MCF 10A (cell line): ENCODE data around the gene VWF. TPM values are rescaled to one million over a fixed set of nuclear protein-coding genes. Genes with fewer than 3 reads are reported as not detected.

Experiments
- BruUV-seq: library from RNA; stranded (reverse); fragments of 400-500 nt; replicated peaks from 2 replicates; lab custom pipeline; 2021; lab: Mats Ljungman, UMichigan
- CTCF ChIA-PET: fragments of 300-600 bp; sonication (Branson Sonifier 250); formaldehyde crosslinking; extraction: SDS; loops from one replicate; lab custom pipeline; 2021; ENCODE audit warnings: antibody characterized with exemption, inconsistent platforms; lab: Yijun Ruan, JAX
- POLR2A ChIA-PET: fragments of 300-600, 350-650 bp; sonication (Branson Sonifier 250); formaldehyde crosslinking; extraction: SDS; loops from one replicate; lab custom pipeline; 2020; ENCODE audit warnings: antibody characterized with exemption, inconsistent platforms; lab: Yijun Ruan, JAX
- DNase-seq: peaks from one replicate; pipeline ENCODE4 v3.0.0-alpha.2; 2018; ENCODE audit not compliant: unreplicated experiment
- H3K27ac Mint-ChIP-seq: one replicate; pipeline ENCODE4 v1.8.0; 2022; ENCODE audit warnings: mild to moderate bottlenecking, low read depth, mixed read lengths; ENCODE audit not compliant: unreplicated experiment
- H3K27me3 Mint-ChIP-seq: one replicate; pipeline ENCODE4 v1.8.0; 2022; ENCODE audit warnings: mixed read lengths; ENCODE audit not compliant: insufficient read depth, unreplicated experiment
- H3K36me3 Mint-ChIP-seq: one replicate; pipeline ENCODE4 v1.8.0; 2022; ENCODE audit warnings: mild to moderate bottlenecking, moderate library complexity, mixed read lengths; ENCODE audit not compliant: insufficient read depth, unreplicated experiment
- H3K4me1 Mint-ChIP-seq: one replicate; pipeline ENCODE4 v1.8.0; 2022; ENCODE audit warnings: mixed read lengths; ENCODE audit not compliant: insufficient read depth, unreplicated experiment
- H3K4me3 Mint-ChIP-seq: one replicate; pipeline ENCODE4 v1.8.0; 2022; ENCODE audit warnings: mild to moderate bottlenecking, moderate library complexity, mixed read lengths; ENCODE audit not compliant: unreplicated experiment
- H3K9me3 Mint-ChIP-seq: one replicate; pipeline ENCODE4 v1.8.0; 2022; ENCODE audit warnings: mixed read lengths; ENCODE audit not compliant: unreplicated experiment
- intact Hi-C: fragments of 100-400 bp; cut with micrococcal nuclease; formaldehyde crosslinking; loops from 2 replicates; pipeline ENCODE4 v1.14.1; 2022
- total RNA-seq: library from RNA; stranded (reverse); gene quantifications from 2 replicates; pipeline ENCODE4 v1.2.3, GENCODE V29; 2022
- TF ChIP-seq, protein P1 (sequence below): fragments of 200-600 bp; IDR thresholded peaks from one replicate; pipeline ENCODE4 v1.8.0; 2022; ENCODE audit warnings: antibody characterized with exemption, mild to moderate bottlenecking; ENCODE audit not compliant: unreplicated experiment

VWF gene
- total RNA-seq, 1 experiment from 2014 or later: not detected

- no peaks in the 10 kb centered on the region for H3K27me3 Mint-ChIP-seq
- no peaks in the 10 kb centered on the region for H3K9me3 Mint-ChIP-seq
- no TSS peak for BruUV-seq
- H3K36me3 Mint-ChIP-seq: no peaks in the 10 kb centered on the region
- TF ChIP-seq, protein P1, sequence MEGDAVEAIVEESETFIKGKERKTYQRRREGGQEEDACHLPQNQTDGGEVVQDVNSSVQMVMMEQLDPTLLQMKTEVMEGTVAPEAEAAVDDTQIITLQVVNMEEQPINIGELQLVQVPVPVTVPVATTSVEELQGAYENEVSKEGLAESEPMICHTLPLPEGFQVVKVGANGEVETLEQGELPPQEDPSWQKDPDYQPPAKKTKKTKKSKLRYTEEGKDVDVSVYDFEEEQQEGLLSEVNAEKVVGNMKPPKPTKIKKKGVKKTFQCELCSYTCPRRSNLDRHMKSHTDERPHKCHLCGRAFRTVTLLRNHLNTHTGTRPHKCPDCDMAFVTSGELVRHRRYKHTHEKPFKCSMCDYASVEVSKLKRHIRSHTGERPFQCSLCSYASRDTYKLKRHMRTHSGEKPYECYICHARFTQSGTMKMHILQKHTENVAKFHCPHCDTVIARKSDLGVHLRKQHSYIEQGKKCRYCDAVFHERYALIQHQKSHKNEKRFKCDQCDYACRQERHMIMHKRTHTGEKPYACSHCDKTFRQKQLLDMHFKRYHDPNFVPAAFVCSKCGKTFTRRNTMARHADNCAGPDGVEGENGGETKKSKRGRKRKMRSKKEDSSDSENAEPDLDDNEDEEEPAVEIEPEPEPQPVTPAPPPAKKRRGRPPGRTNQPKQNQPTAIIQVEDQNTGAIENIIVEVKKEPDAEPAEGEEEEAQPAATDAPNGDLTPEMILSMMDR: no peak
- intact Hi-C loops: no loop called here
- ChIA-PET POLR2A (interaction anchor here (0.6 to 1.7 kb wide), 3 partner anchors 9 to 29 kb away, joined by 3 to 8 read pairs (median 6); no protein-coding TSS in a partner anchor), CTCF (interaction anchor here (0.6 to 1.8 kb wide), 7 partner anchors 8 to 790 kb away, joined by 3 to 9 read pairs (median 3); no protein-coding TSS in a partner anchor)
- no peak overlapping the region for H3K27ac Mint-ChIP-seq
- no peak overlapping the region for H3K4me3 Mint-ChIP-seq
- H3K4me1 Mint-ChIP-seq: peaks cover 12% of the 10 kb centered on the region
- DNase-seq: peak; percentile 61
Measured at GRCh38 chr12:6084261-6084968, 40.1 kb downstream of the VWF start.

GRCh38 chr12:6083601-6084000 is 40.9 kb downstream of the VWF start:
- no TSS peak for BruUV-seq

DNA sequence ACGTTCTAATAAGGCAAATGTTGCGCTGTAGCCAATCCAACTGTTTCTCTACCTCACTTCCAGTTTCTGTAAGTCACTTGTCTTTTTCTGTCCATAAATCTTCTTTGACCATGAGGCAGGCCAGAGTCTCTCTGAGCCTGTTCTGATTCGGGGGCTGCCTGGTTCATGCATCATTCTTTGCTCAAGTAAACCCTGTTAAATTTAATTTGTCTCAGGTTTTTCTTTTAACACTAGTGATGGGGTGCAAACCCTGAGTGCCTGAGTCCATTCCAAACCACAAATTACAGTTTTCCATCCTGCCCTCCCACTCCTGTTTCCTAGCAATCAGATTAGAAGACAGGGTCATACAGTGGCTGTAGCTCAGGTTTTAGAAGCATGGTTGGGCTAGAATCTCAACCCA is 41.9 kb downstream of the VWF start:
- no peaks in the 10 kb centered on the region for H3K27me3 Mint-ChIP-seq
- ChIA-PET POLR2A (interaction anchor here (0.6 to 1.7 kb wide), 2 partner anchors 13 to 40 kb away, joined by 3 to 6 read pairs; no protein-coding TSS in a partner anchor), CTCF (interaction anchor here (1.0 to 1.1 kb wide), 2 partner anchors 12 to 33 kb away, joined by 3 to 4 read pairs; no protein-coding TSS in a partner anchor)
- no peak overlapping the region for H3K4me3 Mint-ChIP-seq
- H3K4me1 Mint-ChIP-seq: peaks cover 12% of the 10 kb centered on the region
- no peaks in the 10 kb centered on the region for H3K36me3 Mint-ChIP-seq
- DNase-seq: no peak
- H3K9me3 Mint-ChIP-seq: no peaks in the 10 kb centered on the region
- intact Hi-C loops: no loop called here
- TF ChIP-seq, protein P1: no peak
- H3K27ac Mint-ChIP-seq: no peak overlapping the region
- BruUV-seq: no TSS peak

More at GRCh38 chr12:6083601-6084000, 40.9 kb downstream of the VWF start:
- Mint-ChIP-seq H3K27ac (no peak overlapping the region), H3K36me3 (no peaks in the 10 kb centered on the region), H3K9me3 (no peaks in the 10 kb centered on the region), H3K27me3 (no peaks in the 10 kb centered on the region), H3K4me1 (peaks cover 12% of the 10 kb centered on the region), H3K4me3 (no peak overlapping the region)
- CTCF ChIA-PET: interaction anchor here (0.7 to 1.8 kb wide), 4 partner anchors 9 to 201 kb away, joined by 3 to 9 read pairs (median 3); no protein-coding TSS in a partner anchor
- TF ChIP-seq, protein P1: no peak
- POLR2A ChIA-PET: interaction anchor here (1.7 kb wide), 1 partner anchor 14 kb away, joined by 6 read pairs; no protein-coding TSS in a partner anchor
- DNase-seq: no peak
- intact Hi-C loops: no loop called here
